Right renal cortex interstitium (tissue), 3 donors: Measurements from ENCODE around the gene SPINK4. TPM values are rescaled to one million over a fixed set of nuclear protein-coding genes. Genes with fewer than 3 reads are reported as not detected.
A peak's percentile ranks its signal among the peaks of the same experiment; 100 is the strongest.

Source experiments
- DNase-seq, 3 donors: peaks; one replicate each; pipeline ENCODE4 v3.0.0-alpha.2; 2013; ENCODE audit warnings: low read depth in 3 of 3, low spot score in 2 of 3
- polyA plus RNA-seq, 3 donors: library from polyadenylated mRNA; unstranded; fragments of 120-200 nt; gene quantifications; one replicate each; pipeline ENCODE4 v1.2.1, GENCODE V29; 2013; ENCODE audit not compliant: insufficient read length in 3 of 3

SPINK4 gene
- polyA plus RNA-seq, 3 donors = not detected

DNA sequence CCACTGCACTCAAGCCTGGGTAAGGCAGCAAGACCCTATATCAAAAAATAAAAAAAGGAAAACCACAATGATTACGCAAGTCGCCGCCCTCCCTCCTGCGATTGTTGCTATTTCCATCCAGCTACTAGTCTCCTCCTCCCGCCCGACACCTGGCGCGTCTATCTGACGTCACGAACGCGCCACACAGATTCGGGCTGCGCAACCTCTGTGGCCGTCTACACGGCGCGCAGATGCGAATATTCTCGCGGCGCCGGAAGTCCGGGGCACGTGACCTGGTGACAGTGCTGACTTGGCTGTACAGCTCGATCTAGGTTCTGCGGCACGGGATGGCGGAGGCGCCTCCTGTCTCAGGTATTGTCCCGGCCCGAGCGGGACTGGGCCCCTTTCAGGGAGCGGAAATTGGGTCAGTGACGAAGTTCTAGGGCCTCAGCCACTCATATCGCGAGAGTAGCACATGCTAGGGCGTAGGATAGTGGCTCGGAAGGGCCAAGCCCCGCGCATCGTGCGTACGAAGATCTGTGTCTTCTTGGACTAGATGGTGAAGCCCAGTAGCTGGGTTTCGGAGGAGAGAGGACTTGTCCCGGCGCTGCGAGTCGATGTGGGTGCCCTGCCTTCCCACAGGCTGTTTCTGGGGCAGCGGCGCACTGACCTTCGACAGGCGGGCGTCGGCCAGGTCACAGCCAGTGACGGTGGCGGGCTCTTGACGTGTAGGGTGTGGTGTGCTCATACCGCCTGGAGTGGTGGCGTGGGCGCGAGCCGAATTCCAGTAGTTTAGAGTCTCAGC is 50.5 kb downstream of the SPINK4 start, which contains the start of gene NFX1:
Gene NFX1 (plus strand): TSS at position 270 of the 784 bp plus-strand sequence. CDS start 57 bp downstream, at position 327.
- peak; percentile 96 to 99 (median 98) for DNase-seq

DNA sequence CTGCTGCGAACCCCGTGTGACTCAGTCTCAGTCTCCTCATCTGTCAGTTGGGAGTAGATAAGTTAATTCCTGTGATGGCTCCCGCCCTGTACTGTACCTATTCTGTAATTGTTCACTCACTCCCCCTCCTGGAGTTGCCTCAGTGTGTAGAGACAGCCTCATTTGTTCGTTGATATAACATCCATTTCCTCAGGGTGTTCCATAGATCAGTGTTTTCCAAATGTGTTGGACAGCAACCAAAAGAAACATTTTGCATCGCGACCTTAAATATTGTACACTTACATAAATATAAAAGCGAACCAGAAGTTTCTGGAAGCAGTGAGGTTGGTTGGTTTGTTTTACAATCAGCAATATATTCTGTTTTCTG is 51.0 kb downstream of the SPINK4 start:
- DNase-seq = peak in 2 of 3 donors; percentile 1 to 27

DNA sequence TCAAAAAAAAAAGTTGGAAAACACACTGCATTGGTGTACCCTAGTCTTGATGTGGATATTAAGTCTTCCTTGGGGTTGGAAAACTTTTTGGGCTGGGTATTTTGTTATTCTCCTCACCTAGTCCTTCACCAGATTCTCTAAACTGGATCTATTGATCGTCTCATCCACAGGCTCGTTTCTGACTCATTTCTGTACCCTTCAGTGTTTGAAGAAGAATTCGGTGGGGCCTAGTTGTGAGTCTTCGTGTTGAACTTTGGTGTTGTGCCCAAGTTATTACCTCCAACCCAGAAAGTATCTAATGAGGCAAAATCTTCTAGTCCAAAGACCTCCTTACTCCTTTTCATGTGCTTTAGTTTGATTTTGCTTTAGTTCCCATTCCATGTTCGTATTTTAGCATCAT is 51.9 kb downstream of the SPINK4 start:
- DNase-seq = no peak

DNA sequence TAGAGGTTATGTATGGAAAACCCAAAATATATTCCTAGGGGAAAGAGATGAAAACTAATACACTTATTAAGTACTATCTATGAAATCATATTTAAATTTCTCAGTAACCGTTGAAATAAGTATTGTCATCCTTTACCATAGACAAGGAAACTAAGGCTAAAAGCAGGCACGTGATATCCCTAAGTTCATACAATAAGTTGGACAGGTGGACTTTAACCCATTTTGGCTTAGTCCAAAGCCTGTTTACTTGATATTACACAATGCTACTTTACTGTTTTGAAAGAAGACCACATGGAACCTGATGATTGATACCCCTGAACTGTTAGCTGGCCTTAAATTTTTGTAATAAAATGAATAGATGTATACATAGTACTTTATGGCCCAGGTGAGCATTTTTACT is 53.8 kb downstream of the SPINK4 start:
- DNase-seq = no peak

- no peak for DNase-seq
These were observed 54.9 kb downstream of the SPINK4 start for GRCh38 chr9:33294670-33295432.

GRCh38 chr9:33295571-33295970 is 55.6 kb downstream of the SPINK4 start:
- no peak for DNase-seq

DNA sequence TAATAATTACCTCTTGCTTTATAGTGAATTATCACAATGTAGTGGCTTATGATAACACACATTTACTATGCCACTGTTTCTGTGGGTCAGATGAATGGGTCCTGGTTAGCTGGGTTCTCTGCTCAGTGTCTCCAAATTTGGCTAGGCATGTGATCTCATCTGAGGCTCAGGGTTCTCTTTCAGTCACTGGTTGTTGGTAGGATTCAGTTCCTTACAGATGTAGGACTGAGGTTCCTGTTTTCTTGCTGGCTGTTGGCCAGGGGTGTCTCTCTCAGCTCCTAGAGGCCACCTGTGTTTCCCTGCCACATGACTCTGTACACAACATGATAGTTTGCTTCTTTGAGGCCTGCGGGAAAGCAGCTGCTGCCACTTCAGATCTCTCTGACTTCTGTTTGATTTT is 57.5 kb downstream of the SPINK4 start:
- DNase-seq = no peak

Other genes starting within 250 kb of the SPINK4 start
- gene APTX, start 238.5 kb upstream of the SPINK4 start, polyA plus RNA-seq = 10 to 100 TPM; 43.9 to 48.6 (median 46.4) TPM
- gene DNAJA1, start 214.9 kb upstream of the SPINK4 start, polyA plus RNA-seq = 100 to 1,000 TPM; 260 to 290 (median 269) TPM
- gene SMU1, start 163.5 kb upstream of the SPINK4 start, polyA plus RNA-seq = 10 to 100 TPM; 27.5 to 30.0 (median 29.4) TPM
- 100 to 1,000 TPM in 2 of 3 donors, 10 to 100 TPM in 1; 80.3 to 119 (median 115) TPM for gene B4GALT1, start 72.8 kb upstream of the SPINK4 start, polyA plus RNA-seq
- 10 to 100 TPM; 76.0 to 82.0 (median 81.0) TPM for gene BAG1, start 24.5 kb downstream of the SPINK4 start, polyA plus RNA-seq
- gene CHMP5, start 24.9 kb downstream of the SPINK4 start, polyA plus RNA-seq = 100 to 1,000 TPM; 130 to 143 (median 137) TPM
- 10 to 100 TPM; 33.0 to 35.3 (median 33.5) TPM for gene NFX1, start 50.3 kb downstream of the SPINK4 start, polyA plus RNA-seq
- gene AQP7, start 162.4 kb downstream of the SPINK4 start, polyA plus RNA-seq = 10 to 100 TPM; 14.8 to 17.5 (median 17.0) TPM
- gene AQP3, start 207.4 kb downstream of the SPINK4 start, polyA plus RNA-seq = 10 to 100 TPM; 45.7 to 47.1 (median 45.8) TPM
- 10 to 100 TPM; 22.7 to 25.2 (median 24.5) TPM for gene NOL6, start 233.8 kb downstream of the SPINK4 start, polyA plus RNA-seq